DND-41 (cell line): Measurements from ENCODE around the gene CMSS1.

Source experiments
- CTCF ChIP-seq: IDR thresholded peaks from 2 replicates; pipeline ENCODE4 v1.5.1; 2012; ENCODE audit warnings: borderline replicate concordance, low read length, moderate library complexity, mild to moderate bottlenecking; ENCODE audit not compliant: poor library complexity, severe bottlenecking; ENCODE audit errors: extremely low read depth
- EZH2 ChIP-seq: IDR thresholded peaks from 3 replicates; pipeline ENCODE4 v1.6.1; 2012; ENCODE audit warnings: borderline replicate concordance, low read depth, mild to moderate bottlenecking, moderate library complexity, low read length, inconsistent platforms; ENCODE audit not compliant: severe bottlenecking

- TF ChIP-seq CTCF: no peak
- no peak for TF ChIP-seq EZH2
Measured at GRCh38 chr3:100127792-100128191, 310.1 kb downstream of the CMSS1 start.
